Peyer's patch (tissue), 4 donors: ENCODE measurements around the gene GARIN5A.

Source experiments
- POLR2A ChIP-seq, 2 donors: fragments of 450-650 bp; IDR thresholded peaks; one replicate each; pipeline ENCODE4 v1.5.1; 2017; ENCODE audit warnings: antibody characterized with exemption in 2 of 2, mild to moderate bottlenecking in 2 of 2, moderate library complexity in 2 of 2
- TF ChIP-seq, protein P1 (sequence below), 6 experiments: fragments of 450-650 bp in 4 of 6; fragments of 200-600 bp in 2 of 6; sonication (generic) in 1 of 6; IDR thresholded peaks; one replicate each; pipeline ENCODE4 v1.5.1; 2017 to 2019; ENCODE audit warnings: antibody characterized with exemption in 6 of 6, mild to moderate bottlenecking in 3 of 6, moderate library complexity in 1 of 6

DNA sequence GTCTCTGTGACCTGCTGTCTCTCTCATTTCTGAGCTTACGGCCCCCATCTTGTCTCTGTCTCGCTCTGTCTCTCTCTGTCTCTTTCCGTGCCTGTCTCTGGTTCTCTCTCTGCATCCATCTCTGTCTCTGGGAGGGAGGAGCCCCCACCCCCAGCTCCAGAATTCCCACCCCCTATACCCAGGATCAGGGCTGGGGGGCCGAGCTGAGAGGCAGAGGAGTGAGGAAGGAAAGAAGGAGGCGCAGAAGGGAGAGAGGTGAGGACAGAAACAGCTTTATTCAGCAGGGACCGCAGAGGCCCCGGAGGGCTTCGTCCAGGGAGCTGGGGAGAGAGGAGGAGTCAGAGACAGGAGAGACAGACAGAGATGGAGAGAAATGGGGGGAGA is 20.4 kb upstream of the GARIN5A start:
- TF ChIP-seq, protein P1, sequence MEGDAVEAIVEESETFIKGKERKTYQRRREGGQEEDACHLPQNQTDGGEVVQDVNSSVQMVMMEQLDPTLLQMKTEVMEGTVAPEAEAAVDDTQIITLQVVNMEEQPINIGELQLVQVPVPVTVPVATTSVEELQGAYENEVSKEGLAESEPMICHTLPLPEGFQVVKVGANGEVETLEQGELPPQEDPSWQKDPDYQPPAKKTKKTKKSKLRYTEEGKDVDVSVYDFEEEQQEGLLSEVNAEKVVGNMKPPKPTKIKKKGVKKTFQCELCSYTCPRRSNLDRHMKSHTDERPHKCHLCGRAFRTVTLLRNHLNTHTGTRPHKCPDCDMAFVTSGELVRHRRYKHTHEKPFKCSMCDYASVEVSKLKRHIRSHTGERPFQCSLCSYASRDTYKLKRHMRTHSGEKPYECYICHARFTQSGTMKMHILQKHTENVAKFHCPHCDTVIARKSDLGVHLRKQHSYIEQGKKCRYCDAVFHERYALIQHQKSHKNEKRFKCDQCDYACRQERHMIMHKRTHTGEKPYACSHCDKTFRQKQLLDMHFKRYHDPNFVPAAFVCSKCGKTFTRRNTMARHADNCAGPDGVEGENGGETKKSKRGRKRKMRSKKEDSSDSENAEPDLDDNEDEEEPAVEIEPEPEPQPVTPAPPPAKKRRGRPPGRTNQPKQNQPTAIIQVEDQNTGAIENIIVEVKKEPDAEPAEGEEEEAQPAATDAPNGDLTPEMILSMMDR (IDR thresholded peaks at IDR 0.05) = no peak
- TF ChIP-seq POLR2A (IDR thresholded peaks at IDR 0.05) = no peak
